Right ventricle myocardium superior (tissue), 1 donor: ENCODE data around the gene PUM1. TPM values are rescaled to one million over a fixed set of nuclear protein-coding genes. Genes with fewer than 3 reads are reported as not detected.
"Not testable (repeated sequence)": the region's sequence is repeated elsewhere in the genome, so short reads cannot be mapped to it uniquely, and the experiment has no call there.

Experiments used
- ATAC-seq: fragments of 200-7000 bp; cut with Tn5 transposase; one replicate; pipeline ENCODE4 v1.9.1; 2020; ENCODE audit warnings: mild to moderate bottlenecking; ENCODE audit not compliant: poor library complexity
- DNase-seq: peaks from one replicate; pipeline ENCODE4 v3.0.0-alpha.2; 2020
- intact Hi-C: fragments of 100-400 bp; cut with DNase I; formaldehyde crosslinking; loops from one replicate; pipeline ENCODE4 v1.11.2; 2022
- total RNA-seq: library from RNA; stranded (reverse); fragmentation: NEBNext Ultra II Directional; extraction: Animal tissue kit (Norgen Biotek cat#: 25700); gene quantifications from one replicate; pipeline ENCODE4 v1.2.1, GENCODE V29; 2021
- donor health status: DM: no; HTN: yes; CAD: no; lungs with severe emphysema.

The PUM1 gene
- total RNA-seq, 1 donor from 2014 or later: 66.1 TPM

- intact Hi-C loops: no loop called here
- ATAC-seq: peak; percentile 24
- DNase-seq: peak; percentile 47
Observed at GRCh38 chr1:31064718-31065309, 703 bp downstream of the PUM1 start.

- DNase-seq (no peak), ATAC-seq (no peak)
- intact Hi-C loops: no loop called here
Observed at GRCh38 chr1:31064111-31064717, 1.3 kb downstream of the PUM1 start.

GRCh38 chr1:31063631-31064030, 1.9 kb downstream of the PUM1 start:
- ATAC-seq: no peak
- intact Hi-C loops: no loop called here
- no peak for DNase-seq

GRCh38 chr1:31062867-31063380, 2.6 kb downstream of the PUM1 start:
- intact Hi-C loops: no loop called here
- DNase-seq (no peak), ATAC-seq (no peak)

- ATAC-seq, intact Hi-C loops, DNase-seq: not testable (repeated sequence)
Observed at GRCh38 chr1:31062162-31062866, 3.2 kb downstream of the PUM1 start.

- no peak for DNase-seq
- intact Hi-C loops: no loop called here
- ATAC-seq: no peak
Observed at GRCh38 chr1:31058012-31058411, 7.5 kb downstream of the PUM1 start.

- intact Hi-C loops: no loop called here
- ATAC-seq (no peak), DNase-seq (no peak)
Observed at GRCh38 chr1:31055953-31056352, 9.6 kb downstream of the PUM1 start.

- DNase-seq (no peak), ATAC-seq (no peak)
Observed at GRCh38 chr1:31055501-31055900, 10.0 kb downstream of the PUM1 start.

GRCh38 chr1:31054958-31055481, 10.5 kb downstream of the PUM1 start:
- ATAC-seq: no peak
- intact Hi-C loops: no loop called here
- DNase-seq: no peak

More at GRCh38 chr1:31055501-31055900, 10.0 kb downstream of the PUM1 start:
- intact Hi-C loops: no loop called here

GRCh38 chr1:31054349-31054748, 11.2 kb downstream of the PUM1 start:
- no peak for DNase-seq
- intact Hi-C loops: no loop called here
- ATAC-seq: no peak

- ATAC-seq (peak; percentile 74), DNase-seq (peak; percentile 61)
- intact Hi-C loops: not testable (repeated sequence)
Observed at GRCh38 chr1:31052613-31053012, 12.9 kb downstream of the PUM1 start.

- DNase-seq (no peak), ATAC-seq (no peak)
- intact Hi-C loops: no loop called here
Observed at GRCh38 chr1:31051611-31052010, 13.9 kb downstream of the PUM1 start.

GRCh38 chr1:31047507-31047906, 18.0 kb downstream of the PUM1 start:
- ATAC-seq, DNase-seq, intact Hi-C loops: not testable (repeated sequence)

GRCh38 chr1:31043631-31044030, 21.9 kb downstream of the PUM1 start:
- no peak for ATAC-seq
- no peak for DNase-seq
- intact Hi-C loops: no loop called here

- ATAC-seq (no peak), DNase-seq (no peak)
- intact Hi-C loops: no loop called here
Observed at GRCh38 chr1:31042656-31043055, 22.9 kb downstream of the PUM1 start.

- no peak for ATAC-seq
- no peak for DNase-seq
- intact Hi-C loops: no loop called here
Observed at GRCh38 chr1:31041529-31041928, 24.0 kb downstream of the PUM1 start.

GRCh38 chr1:31040038-31040437, 25.5 kb downstream of the PUM1 start:
- ATAC-seq (no peak), DNase-seq (no peak)
- intact Hi-C loops: no loop called here

GRCh38 chr1:31038935-31039334, 26.6 kb downstream of the PUM1 start:
- intact Hi-C loops, ATAC-seq: not testable (repeated sequence)

GRCh38 chr1:31038360-31038759, 27.2 kb downstream of the PUM1 start:
- DNase-seq: no peak
- intact Hi-C loops: no loop called here
- no peak for ATAC-seq

More at GRCh38 chr1:31038935-31039334, 26.6 kb downstream of the PUM1 start:
- not testable (repeated sequence) for DNase-seq
